HG03135 (cell line): ENCODE measurements around the gene CHAF1B.

ENCODE experiments used
- ATAC-seq: cut with Tn5 transposase; IDR thresholded peaks from one replicate; pipeline ENCODE4 v1.9.1; 2021; ENCODE audit warnings: mild to moderate bottlenecking, moderate library complexity; ENCODE audit not compliant: unreplicated experiment

The CHAF1B gene

GRCh38 chr21:36461277-36461917 lies 76.2 kb downstream of the CHAF1B start:
- ATAC-seq = no peak

DNA sequence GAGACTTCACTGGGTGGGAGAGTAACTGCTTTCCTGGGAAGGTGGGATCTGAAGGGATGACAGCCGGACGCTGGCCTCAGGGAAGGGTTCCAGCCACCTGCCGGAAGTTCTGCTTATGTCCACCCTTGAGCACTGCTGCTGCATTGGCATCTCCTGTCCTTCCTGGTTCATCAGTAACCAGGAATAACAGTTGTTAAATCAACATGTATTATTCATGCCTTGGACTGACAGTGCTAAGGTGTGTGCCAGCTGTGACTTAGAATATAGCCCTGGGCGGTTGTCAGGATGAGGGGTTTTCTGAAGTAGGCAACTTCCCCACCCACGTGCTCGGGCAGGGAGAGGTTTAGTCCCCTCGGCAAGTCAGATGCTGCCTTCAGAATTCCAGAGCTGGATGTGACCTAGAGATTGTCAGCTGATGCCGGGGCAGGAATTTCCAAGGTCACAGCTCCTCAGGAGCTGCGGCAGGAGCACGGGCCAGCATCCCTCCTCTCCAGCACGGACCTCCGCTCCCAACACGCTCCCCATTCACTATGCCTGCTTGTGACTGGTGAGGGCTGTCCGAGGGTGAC lies 76.8 kb downstream of the CHAF1B start:
- no peak for ATAC-seq

DNA sequence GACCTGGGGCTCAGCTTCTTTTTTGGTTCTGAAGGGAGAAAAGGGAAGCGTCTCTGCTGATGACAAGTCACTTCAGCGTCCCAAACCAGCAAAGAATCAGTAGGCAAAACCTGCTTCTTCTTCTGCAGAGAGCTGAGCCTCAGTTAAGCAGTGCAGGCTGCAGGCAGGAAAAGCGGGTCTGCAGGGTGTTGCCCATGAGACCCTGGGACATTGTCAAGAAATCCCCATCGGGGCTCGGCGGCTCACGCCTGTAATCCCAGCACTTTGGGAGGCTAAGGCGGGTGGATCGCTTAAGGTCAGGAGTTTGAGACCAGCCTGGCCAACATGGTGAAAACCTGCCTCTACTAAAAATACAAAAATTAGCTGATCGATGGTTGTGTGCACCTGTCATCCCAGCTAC lies 78.0 kb downstream of the CHAF1B start:
- ATAC-seq = no peak

- no peak for ATAC-seq
Observed at GRCh38 chr21:36463991-36464390, 78.8 kb downstream of the CHAF1B start.

DNA sequence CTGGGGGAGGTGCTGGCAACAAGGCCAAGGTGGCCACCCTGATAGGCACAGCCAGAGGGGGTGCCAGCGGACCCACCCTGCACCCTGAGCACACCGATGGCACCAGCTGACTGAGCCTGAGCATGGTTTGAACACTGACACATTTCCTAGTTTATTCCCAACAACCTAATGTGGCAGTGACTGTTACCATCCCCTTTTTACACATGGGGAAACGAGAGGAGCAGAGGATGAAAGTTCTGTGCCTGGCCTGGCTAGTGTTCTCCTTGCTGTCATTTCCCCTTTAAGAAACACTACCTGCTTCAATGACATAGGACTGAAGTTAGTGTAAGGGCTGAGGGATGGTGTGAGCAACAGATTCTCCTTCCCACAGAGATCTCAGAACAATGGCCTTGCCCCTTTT lies 79.4 kb downstream of the CHAF1B start:
- no peak for ATAC-seq

- ATAC-seq = no peak
Observed at GRCh38 chr21:36465478-36465877, 80.3 kb downstream of the CHAF1B start.

- ATAC-seq = no peak
Observed at GRCh38 chr21:36466061-36466511, 80.9 kb downstream of the CHAF1B start.
